ENCODE results near the gene CNGA3.
"Not testable (repeated sequence)": the region's sequence is repeated elsewhere in the genome, so short reads cannot be mapped to it uniquely, and the experiment has no call there.

CNGA3 gene

DNA sequence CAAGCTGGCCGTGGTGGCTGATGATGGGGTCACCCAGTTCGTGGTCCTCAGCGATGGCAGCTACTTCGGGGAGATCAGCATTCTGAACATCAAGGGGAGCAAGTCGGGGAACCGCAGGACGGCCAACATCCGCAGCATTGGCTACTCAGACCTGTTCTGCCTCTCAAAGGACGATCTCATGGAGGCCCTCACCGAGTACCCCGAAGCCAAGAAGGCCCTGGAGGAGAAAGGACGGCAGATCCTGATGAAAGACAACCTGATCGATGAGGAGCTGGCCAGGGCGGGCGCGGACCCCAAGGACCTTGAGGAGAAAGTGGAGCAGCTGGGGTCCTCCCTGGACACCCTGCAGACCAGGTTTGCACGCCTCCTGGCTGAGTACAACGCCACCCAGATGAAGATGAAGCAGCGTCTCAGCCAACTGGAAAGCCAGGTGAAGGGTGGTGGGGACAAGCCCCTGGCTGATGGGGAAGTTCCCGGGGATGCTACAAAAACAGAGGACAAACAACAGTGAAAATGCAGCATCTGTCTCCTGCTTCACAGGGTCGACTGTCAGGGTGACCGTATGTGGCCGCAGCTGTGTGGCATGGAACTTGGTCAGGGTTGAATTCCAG lies 50.6 kb downstream of the CNGA3 start:
- DNase-seq (ENCODE audit: low read depth in 2 of 2) = no peak

- DNase-seq (ENCODE audit: low read depth in 2 of 2) = no peak
Observed at GRCh38 chr2:98399140-98399539, 52.9 kb downstream of the CNGA3 start.

DNA sequence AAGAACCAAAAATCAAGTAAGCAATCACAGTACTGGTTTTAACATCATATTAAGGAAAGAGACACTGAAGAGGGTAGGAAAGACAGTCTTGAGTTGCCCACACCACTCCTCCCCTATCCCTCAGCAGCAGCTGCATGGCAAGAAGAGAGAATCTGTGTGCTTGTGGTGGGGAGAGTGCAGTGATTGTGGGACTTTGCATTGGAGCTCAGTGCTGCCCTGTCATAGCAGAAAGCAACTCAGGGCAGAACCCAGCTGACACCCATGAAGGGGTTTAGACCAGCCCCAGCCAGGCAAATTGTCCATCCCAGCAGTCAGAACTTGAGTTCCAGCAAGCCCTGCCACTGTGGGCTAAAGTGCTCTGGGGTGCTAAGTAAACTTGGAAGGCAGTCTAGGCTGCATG lies 57.6 kb downstream of the CNGA3 start:
- DNase-seq (ENCODE audit: low read depth in 2 of 2) = no peak

- DNase-seq (ENCODE audit: low read depth in 2 of 2) = no peak
Observed at GRCh38 chr2:98404556-98405250, 58.4 kb downstream of the CNGA3 start.

- no peak for DNase-seq (ENCODE audit: low read depth in 2 of 2)
Observed at GRCh38 chr2:98405301-98405700, 59.0 kb downstream of the CNGA3 start.

DNA sequence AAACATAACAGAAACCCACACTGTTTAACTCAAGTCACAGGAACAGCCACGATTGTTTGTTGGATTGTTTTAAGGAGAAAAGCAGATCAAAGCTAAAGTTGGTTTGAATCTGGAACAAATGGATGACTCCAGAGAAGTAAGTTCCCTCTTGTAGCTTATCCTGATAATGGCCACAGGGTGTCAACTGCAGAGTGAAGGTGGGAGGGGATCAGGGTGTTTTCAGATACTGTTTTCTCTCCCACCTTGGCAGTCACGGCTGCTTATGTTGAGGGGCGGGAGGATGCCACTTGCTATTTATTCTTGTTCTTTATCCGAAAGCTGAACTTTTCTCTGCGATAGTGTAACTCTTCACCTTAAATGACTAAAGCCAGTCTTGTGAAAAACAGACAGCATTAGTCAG lies 61.9 kb downstream of the CNGA3 start:
- DNase-seq (ENCODE audit: low read depth in 2 of 2) = no peak

GRCh38 chr2:98412751-98413458 lies 66.6 kb downstream of the CNGA3 start:
- DNase-seq (ENCODE audit: low read depth in 2 of 2) = peak; percentile 9 to 13

GRCh38 chr2:98414246-98414645 lies 68.0 kb downstream of the CNGA3 start:
- DNase-seq (ENCODE audit: low read depth in 2 of 2) = not testable (repeated sequence)

DNA sequence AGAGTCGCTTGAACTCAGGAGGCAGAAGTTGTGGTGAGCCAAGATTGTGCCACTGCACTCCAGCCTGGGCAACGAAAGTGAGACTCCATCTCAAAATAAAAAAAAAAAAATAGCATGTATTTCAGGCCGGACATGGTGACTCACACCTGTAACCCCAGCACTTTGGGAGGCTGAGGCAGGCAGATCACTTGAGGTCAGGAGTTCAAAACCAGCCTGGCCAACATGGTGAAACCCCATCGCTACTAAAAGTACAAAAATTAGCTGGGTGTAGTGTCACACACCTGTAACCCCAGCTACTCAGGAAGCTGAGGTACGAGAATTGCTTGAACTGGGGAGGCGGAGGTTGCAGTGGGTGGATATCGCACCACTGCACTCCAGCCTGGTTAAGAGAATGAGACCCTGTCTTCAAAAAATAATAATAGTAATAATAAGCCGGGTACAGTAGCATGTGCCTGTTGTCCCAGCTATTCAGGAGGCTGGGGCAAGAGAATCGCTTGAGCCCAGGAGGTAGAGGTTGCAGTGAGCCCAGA lies 69.5 kb downstream of the CNGA3 start:
- not testable (repeated sequence) for DNase-seq (ENCODE audit: low read depth in 2 of 2)

DNA sequence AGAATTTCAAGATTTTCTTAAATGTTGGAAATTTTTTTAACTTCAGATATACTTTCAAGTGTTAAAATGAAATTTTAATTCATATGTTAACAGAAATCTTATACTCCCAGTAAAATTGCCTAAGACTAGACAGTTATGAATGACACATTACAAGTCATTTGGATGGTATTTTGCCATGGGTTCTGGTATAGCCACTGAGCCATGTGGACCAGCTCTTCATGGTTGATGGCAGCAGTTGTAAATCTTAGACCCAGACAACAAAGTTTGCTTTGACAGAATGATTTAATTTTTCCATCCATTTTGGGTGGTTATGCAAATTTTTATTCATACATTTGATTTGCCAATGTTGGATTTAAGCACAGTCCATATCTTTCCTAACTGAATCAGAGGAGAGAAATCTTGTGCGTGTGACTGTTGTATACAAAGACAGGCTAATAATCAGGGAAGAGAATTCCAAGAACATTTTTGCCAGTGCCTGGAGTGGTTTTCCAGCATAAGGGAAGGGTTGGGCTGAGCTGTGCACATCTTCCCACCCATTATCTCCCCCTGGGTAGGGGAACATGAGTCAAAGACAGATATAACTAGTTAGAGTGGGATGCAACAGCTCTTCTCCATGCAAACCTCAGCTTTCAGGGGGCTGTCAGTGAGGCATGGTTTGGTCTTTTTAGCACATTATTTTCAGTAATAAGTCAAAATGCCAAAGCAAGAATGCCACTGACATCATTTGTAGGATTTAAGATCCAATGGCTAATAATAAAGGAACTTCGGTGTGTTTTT lies 70.3 kb downstream of the CNGA3 start:
- no peak for DNase-seq (ENCODE audit: low read depth in 2 of 2)

GRCh38 chr2:98419544-98419943 lies 73.3 kb downstream of the CNGA3 start:
- DNase-seq (ENCODE audit: low read depth in 2 of 2) = no peak

GRCh38 chr2:98419977-98420725 lies 73.9 kb downstream of the CNGA3 start:
- no peak for DNase-seq (ENCODE audit: low read depth in 2 of 2)

DNA sequence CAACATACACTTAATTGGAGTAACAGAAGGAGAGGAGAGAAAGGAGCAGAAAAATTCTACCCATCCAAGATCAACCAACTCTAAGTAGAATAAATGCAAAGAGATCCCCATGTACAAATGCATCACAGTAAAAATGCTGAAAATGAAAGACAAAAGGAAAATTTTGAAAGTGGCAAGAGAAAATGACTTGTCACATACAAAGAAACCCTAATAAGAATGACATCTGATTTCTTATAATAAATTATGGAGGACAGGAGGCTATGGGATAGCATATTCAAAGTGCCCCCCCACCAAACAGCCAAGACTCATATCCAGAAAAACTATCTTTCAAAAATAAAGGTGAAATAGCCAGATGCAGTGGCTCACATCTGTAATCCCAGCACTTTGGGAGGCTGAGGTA lies 76.2 kb downstream of the CNGA3 start:
- no peak for DNase-seq (ENCODE audit: low read depth in 2 of 2)

GRCh38 chr2:98426771-98427170 lies 80.5 kb downstream of the CNGA3 start:
- no peak for DNase-seq (ENCODE audit: low read depth in 2 of 2)

GRCh38 chr2:98432145-98432544 lies 85.9 kb downstream of the CNGA3 start:
- DNase-seq (ENCODE audit: low read depth in 2 of 2) = no peak

- DNase-seq (ENCODE audit: low read depth in 2 of 2) = no peak
Observed at GRCh38 chr2:98433363-98433964, 87.2 kb downstream of the CNGA3 start.

DNA sequence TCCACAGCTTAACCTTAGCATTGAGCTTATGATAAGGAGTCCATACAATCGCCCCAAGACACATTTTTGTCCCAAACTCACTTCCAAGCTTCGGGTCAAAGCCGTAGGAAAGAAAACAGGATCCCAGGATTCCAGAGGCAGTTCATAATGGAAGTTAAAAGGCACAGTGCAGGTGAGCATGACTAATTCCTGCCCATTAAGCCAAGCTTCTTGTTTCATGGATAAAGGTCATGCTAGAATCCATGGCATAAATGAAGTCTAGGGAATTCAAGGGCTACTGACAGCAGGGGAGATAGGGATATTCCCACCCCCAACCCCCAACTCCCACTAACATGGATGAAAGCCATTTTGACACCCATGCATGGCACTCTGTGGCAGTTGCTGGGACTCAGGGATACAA lies 88.2 kb downstream of the CNGA3 start:
- no peak for DNase-seq (ENCODE audit: low read depth in 2 of 2)

DNA sequence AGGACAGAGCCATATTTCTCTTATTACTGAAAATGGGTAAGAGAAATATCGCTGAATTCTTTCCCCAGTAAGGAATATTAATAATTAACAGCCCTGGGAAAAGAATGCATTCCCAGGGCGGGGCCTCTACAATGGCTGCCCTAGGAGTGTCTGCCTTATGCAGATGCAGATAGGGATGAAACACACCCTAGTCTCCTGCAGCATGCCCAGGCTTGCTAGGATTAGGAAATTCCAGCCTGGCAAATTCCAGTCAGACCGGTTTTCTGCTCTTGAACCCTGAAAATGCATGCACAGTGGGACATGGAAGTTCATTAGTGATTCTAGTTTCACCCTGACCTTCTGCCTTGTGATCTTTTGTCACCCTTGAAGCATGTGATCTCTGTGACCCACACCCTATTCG lies 89.4 kb downstream of the CNGA3 start:
- DNase-seq (ENCODE audit: low read depth in 2 of 2) = not testable (repeated sequence)

DNA sequence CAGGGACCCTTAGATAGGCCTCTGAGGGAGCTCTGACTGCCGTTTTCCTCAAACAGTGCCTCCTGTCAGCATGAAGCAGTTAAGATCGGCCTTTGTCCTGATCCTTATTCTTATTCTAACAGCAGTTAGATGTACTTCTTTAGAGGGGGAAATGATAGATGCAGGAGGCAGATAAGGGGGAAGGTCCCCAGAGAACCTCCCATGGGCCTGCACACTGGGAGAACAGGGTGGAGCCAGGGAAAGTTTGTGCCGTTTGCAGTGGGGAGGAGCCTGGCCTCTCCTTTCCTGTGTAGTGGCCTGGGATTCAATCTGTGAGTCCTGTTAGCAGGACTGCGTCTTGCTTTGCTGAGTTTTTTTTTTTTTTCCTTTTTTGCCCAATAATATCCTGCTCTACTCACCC lies 90.5 kb downstream of the CNGA3 start:
- DNase-seq (ENCODE audit: low read depth in 2 of 2) = no peak

DNA sequence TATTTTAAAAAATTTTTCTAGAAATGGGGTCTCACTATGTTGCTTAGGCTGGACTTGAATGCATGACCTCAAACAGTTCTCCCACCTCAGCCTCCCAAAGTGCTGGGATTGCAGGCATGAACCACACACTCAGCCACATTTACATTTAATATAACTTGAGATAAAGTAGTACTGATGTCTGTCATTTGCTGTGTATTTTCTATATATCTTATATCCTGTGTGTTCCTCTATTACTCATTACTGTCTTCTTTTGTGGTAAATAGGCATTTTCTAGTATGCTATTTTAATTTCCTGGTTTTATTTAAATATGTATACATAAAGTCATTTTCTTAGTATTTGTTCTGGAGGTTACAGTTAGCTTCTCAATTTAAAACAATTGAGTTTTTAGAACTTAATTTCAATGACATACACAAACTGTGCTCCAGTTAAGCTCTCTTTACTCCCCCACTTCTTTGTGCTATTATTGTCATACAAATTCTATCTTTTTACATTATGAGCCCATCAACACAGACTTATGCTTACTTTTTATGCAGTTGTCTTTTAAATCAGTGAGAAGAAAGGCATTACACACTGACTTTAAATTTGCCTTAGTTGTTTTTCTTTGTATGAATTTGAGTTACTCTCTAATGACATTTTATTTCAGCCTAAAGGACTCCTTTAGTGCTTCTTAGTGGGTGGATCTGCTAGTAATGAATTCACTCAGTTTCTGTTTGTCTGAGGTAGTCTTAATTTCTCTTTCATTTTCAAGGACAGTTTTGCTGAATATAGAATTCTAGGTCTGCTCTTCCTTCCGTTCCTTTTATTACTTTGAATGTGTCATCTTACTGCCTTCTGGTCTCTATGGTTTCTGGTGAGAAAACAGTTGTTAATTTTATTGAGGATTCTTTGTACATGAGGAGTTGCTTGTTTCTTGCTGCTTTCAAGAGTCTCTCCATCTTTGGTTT lies 92.2 kb downstream of the CNGA3 start:
- DNase-seq (ENCODE audit: low read depth in 2 of 2) = no peak
